G401 (cell line): ENCODE results near the gene SPATA33. TPM values are rescaled to one million over a fixed set of nuclear protein-coding genes. Genes with fewer than 3 reads are reported as not detected.

Experiments
- DNase-seq: peaks from one replicate; pipeline ENCODE4 v3.0.0-alpha.2; 2015; ENCODE audit warnings: low spot score
- in situ Hi-C: cut with HindIII; loops from 2 replicates; pipeline ENCODE4 v1.10.0; 2016; ENCODE audit warnings: low sequenced_read_pairs, mixed read lengths
- total RNA-seq: library from RNA; depleted of rRNA; stranded (reverse); fragments of >200 nt; shearing (Covaris generic); gene quantifications from 2 replicates; pipeline ENCODE4 v1.2.3, GENCODE V29; 2014; rRNA removed

Gene SPATA33
- total RNA-seq: 2.9 and 7.3 TPM in 2 replicates

- DNase-seq: peak; percentile 81
- in situ Hi-C loops: no loop called here
These were observed at the start of gene SPATA33, which contains the start of gene CHMP1A for GRCh38 chr16:89657442-89658220. Gene SPATA33, plus strand, starts transcription at chr16:89657836. Its CDS starts 76 bp downstream, at chr16:89657912. Gene CHMP1A, minus strand, starts transcription at chr16:89657708. Its CDS starts 120 bp downstream, at chr16:89657588.

DNA sequence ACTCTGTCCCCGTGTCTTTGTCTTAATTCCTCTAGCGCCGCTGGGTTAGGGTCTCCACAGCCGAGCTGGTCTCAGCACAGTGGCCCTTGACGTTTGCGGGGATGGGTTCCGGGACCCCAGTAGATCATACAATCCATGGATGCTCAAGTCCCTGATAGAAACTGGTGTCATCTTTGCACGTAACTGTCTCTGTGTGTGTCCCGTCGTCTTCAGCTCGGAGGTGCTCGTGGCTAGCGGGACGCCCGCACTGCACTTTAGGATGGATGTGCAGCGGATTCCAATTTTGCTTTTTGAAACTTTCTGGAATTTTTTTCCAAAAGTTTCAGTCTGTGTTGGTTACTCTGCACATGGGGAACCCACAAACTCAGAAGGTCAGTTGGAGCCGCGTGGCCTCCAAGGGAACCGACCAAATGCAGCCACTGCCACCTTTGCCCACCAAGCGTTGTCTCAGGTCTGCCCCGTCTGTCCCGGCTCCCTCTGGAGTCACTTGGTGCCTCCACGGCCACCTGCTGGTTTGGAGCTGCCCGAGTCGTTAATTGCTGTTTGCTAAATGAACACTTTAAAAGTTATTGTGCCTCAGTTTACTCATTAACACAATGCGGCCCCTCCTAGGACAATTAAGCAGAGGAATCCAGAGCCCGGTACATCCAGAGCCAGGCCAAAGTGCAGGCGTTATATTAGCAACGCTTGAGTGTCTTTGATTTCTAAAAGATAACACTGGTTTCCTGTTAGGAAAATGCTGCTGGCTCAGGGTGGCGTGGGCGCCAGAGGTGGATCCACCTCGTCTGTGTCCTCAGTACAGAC is 49.5 kb upstream of the SPATA33 start:
- in situ Hi-C loops: no loop called here
- no peak for DNase-seq

- in situ Hi-C loops: no loop called here
- DNase-seq: no peak
These were observed 47.6 kb upstream of the SPATA33 start for GRCh38 chr16:89610108-89610453.

DNA sequence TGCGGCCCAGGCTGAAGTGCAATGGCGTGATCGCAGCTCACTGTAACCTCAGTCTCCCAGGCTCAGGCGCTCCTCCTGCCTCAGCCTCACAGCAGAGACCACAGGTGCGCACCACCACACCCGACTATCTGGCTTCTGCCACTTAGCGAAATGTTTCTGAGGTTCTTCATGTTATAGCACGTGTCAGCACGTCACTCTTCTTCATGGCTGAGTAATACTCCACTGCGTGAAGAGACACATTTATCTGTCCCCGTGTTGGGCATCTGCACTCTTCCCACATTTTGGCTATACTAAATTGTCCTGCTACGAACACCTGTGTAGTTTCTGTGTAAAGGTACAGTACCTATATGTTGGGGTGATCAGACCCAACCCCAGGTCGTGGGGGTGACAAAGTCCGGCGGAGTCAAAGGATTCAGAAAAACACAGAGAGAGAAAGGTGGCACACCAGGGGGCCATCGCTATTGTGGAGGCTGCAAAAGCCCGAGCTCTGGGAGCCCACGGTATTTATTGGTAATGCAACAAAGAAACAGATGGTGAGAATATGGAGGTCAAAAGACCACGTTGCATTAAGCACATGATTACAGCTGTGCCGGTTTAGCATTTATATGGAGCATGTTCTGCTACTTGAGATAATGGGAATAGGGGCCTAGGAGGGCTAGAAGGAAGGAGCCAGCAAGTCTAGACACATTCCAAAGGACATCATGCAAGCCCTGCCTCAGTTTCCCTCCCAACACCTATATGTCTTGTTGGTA is 45.0 kb upstream of the SPATA33 start:
- DNase-seq: no peak
- in situ Hi-C loops: no loop called here

DNA sequence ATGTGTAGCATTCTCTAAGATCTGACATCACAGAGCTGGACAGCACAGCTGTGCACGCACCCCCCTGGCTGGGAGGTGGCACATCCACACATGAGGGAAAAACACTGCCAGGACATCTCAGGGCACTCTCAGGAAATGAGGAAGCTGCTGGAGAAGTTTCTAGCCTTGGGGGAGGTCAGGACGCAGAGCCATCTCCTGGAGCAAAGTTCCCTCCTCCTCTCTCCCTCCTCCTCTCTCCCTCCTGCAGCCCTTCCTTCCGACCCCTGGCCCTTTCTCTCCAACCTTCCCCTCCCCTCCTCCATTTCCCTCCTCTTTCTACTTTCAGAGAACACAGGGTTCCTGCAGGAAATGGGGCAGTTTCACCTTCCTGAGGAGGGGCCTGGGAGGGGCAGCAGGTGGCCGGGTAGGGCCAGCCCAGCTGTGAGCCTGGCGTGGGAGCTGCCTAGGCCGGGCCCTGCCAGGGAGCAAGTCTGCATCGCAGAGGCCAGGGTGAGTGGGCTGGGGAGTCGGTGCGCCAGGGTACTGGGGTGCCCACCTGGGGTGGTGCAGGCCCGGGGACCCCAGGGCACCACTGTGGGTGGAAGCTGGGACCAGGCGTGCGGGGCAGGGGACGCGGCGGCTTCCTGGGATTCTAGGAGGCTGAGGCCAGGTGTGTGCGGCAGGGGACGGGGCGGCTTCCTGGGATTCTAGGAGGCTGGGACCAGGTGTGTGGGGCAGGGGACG is 44.2 kb upstream of the SPATA33 start, which contains the start of gene DPEP1:
Gene DPEP1 (plus strand): TSS at position 412 of the 723 bp plus-strand sequence. CDS start 16,769 bp downstream, outside the sequence.
- in situ Hi-C loops: no loop called here

GRCh38 chr16:89613954-89614459 is 43.6 kb upstream of the SPATA33 start:
- DNase-seq: no peak
- in situ Hi-C loops: no loop called here

More for the DNA sequence above, 44.2 kb upstream of the SPATA33 start, which contains the start of gene DPEP1:
- DNase-seq: no peak

- DNase-seq: no peak
- in situ Hi-C loops: no loop called here
These were observed 42.5 kb upstream of the SPATA33 start for GRCh38 chr16:89615176-89615575.

GRCh38 chr16:89615596-89616090 is 42.0 kb upstream of the SPATA33 start:
- DNase-seq: no peak
- in situ Hi-C loops: no loop called here

DNA sequence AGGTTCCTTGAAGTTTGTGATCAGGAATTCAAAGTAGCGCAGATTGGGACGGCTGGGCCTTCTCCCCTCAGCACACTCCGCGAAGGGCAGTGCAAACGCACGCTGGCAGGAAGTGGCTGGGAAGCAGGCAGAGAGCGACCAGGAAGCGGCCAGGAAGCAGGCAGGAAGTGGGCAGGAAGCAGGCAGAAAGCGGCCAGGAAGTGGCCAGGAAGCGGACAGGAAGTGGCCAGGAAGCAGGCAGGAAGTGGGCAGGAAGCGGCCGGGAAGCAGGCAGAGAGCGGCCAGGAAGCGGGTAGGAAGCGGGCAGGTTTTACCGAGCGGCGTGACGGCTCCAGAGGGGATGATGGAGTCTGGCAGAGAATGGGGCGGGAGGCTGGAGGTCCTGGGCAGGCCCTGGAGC is 41.0 kb upstream of the SPATA33 start:
- DNase-seq: no peak
- in situ Hi-C loops: no loop called here

GRCh38 chr16:89617036-89617435 is 40.6 kb upstream of the SPATA33 start:
- in situ Hi-C loops: no loop called here
- DNase-seq: no peak

DNA sequence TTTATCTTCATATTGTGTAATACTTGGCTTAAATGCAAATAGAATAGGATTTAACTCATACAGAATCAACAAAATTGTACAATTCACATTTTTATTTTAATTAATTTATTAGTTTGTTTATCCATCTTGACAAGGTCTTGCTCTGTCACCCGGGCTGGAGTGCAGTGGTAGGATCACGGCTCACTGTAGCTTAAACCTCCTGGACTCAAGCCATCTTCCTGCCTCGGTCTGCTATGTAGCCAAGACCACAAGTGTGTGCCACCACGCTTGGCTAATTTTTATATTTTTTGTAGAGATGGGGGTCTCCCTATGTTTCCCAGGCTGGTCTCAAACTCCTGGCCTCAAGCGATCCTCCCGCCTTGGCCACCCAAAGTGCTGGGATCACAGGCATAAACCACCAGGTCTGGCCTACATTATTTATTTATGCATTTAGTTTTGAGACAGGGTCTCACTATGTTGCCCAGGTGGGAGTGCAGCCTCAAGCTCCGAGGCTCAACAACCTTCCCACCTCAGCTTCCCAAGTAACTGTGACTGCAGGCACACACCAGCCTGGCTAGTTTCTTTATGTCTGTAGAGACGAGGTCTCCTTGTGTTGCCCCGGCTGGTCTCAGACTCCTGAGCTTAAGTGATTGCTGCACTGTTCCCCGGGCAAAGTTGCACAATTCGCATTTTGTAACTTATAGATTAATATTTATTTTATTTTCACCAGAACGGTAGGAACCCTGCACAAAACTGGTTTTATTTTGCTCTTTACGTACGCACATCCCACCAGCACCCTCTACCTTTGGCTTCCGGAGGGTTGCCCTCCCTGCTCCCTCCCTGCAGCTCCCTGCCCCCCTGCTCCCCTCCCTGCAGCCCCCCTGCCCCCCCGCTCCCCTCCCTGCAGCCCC is 39.3 kb upstream of the SPATA33 start:
- in situ Hi-C loops: no loop called here
- DNase-seq: no peak

DNA sequence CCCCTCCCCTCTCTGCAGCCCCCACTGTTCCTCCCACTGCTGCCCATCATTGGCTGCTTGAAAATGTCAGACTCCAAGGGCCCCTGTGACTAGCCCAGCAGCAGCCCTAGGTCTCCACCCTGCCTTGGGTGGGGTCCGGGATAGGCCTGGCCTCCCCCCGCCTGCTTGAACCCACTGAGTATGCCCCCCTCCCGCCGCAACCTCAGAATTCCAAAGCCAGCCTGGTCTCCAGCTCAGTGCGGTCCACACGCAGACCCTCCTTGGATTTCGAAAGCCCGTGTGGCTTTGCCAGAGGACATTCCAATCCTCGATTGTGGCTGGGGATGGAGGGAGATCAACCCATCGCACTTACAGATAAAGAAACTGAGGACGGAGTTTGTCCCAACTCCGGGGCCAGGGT is 37.8 kb upstream of the SPATA33 start:
- DNase-seq: no peak
- in situ Hi-C loops: no loop called here

GRCh38 chr16:89620406-89620841 is 37.2 kb upstream of the SPATA33 start:
- in situ Hi-C loops: no loop called here

GRCh38 chr16:89621136-89621697 is 36.4 kb upstream of the SPATA33 start:
- no peak for DNase-seq
- in situ Hi-C loops: no loop called here

More at GRCh38 chr16:89620406-89620841, 37.2 kb upstream of the SPATA33 start:
- no peak for DNase-seq

DNA sequence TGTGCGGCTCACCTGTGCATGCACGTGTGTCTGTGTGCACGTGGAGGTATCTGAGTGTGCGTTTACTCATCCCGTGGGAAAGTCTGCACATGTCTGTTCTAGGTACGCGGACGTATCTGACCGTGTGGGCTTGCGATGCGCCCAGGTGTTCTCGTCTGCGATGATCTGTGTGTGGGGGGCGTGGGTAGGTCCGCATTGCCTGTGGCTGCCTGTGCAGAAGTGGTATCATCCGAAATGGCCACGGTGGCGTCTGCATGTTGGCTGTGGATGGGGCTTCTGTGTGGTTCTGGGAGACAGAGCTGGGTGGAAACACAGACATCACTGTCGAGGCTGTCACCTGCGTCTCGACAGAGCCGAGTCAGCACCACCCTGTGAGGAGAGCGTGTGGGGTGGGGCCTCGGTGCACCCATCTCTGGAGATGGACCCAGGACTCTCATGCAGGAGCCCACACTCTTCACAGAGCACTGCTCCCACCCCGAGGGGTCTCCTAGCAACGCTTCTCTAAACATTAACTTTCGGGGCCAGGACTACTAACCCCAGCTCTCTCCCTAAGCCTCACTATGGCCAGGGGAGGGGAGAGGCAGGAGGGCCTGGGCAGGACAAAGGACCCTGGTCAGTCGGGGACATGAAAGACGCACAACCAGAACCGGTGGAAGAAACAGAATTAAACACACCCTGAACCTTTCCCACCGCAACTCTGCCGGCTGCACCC is 35.8 kb upstream of the SPATA33 start:
- no peak for DNase-seq
- in situ Hi-C loops: no loop called here

DNA sequence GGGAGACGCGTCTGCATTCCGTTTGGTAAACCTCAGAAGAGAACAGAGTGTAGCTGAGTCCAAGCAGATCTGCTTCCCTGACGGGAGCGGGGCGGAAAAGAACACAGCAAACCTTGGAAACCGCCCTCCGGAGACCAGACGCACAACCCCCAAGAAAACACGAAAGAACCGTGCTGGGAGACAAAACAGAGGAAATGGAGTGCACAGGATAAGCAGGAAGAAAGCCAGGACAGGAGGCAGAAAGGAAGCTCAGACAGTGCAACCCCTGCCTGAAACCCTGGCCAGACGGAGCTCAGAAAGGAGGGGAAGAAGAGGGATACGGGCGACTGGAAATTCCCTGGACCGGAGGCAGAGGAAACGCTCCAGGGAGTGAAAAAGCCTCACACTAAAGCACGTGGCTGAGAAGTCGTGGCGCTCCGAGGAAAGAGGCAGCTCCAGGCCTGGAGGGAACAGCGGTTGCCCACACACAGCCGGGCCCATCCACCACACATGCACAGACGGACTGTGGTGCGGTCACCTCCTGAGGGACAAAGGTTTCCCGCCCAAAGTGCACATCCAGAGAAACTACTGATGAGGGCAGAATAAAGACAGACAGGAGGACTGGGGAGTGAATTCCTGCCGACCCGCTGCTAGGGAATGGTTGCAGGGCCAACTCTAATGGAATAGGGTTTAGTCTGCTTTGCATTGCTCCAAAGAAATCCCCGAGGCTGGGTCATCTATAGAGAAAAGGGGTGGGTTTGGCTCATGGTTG is 34.0 kb upstream of the SPATA33 start:
- DNase-seq: no peak
- in situ Hi-C loops: no loop called here
